HG02852 (cell line): ENCODE measurements around the gene YLPM1.

Source experiments
- ATAC-seq: cut with Tn5 transposase; IDR thresholded peaks from one replicate; pipeline ENCODE4 v1.9.1; 2021; ENCODE audit warnings: mild to moderate bottlenecking, moderate library complexity; ENCODE audit not compliant: unreplicated experiment

YLPM1 gene

GRCh38 chr14:74792249-74793039, 29.3 kb downstream of the YLPM1 start:
- ATAC-seq, result no peak

DNA sequence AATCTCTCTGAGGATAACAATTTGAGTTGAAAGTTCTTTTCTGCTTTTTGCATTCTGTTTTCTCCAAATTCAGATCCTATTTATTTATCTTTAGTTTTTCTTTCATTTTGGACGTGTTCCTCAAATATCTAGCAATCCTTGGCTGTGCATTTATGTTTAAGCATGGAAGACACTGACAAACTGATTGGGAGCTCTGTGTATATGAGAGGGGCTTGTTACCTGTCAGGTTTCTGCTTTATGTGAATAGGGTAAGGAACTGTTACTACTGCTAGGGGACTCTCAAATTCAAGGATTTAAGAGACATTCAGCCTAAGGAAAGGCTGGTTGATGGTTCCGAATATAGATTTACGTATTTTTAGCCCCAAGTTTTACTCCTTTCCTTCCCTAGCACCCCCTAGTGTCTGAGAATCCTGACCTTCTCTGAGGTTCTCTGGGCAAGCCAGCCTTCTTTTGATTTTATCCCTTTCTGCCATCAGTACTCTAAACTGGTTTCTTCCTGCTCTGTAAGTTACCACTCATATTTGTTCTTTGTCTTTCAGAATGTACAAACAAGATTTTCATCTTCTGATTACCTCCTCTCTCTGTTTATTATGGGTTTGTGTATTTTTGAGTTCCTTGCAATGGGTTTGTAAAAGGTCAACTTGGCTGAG, 30.5 kb downstream of the YLPM1 start:
- no peak for ATAC-seq

GRCh38 chr14:74794947-74795346, 31.8 kb downstream of the YLPM1 start:
- no peak for ATAC-seq

DNA sequence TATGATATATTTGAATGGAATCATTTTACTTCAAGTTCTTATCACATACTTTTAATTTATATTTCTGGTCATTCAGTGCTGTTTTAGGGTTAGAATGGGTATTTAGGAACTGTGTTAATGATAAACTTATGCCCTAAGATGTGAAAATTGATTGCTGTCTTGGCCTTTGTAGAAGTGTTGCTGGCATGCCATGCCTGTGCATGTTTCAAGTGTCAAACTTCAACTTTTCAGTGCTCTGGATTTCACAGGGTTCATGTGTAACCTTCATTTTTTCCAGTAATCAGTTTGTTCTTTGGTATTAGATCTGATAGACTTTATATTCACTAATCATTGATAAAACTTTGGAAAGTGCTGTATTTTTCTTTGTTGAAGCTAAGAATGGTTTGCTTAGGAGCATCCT, 36.6 kb downstream of the YLPM1 start:
- ATAC-seq, result no peak

DNA sequence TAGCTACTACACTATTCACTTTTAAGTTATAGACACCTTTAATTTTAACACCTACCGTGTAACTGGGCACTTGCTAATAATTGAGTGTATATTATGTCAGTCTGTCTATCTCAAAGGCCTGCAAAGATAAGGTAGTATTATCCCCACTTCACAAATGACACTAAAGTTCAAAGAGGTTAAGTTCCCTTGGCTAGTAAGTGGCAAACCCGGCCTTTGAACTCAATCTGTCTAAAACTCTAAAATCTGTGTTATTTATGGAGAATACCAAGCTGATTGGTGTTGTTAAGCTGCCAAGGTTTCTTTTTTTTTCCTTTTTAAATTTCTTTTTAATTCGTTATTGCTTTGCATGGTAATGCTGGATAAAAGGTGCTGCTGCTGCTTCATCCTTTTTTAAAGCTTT, 37.7 kb downstream of the YLPM1 start:
- no peak for ATAC-seq

GRCh38 chr14:74801396-74801795, 38.3 kb downstream of the YLPM1 start:
- no peak for ATAC-seq

- ATAC-seq, result no peak
Measured at GRCh38 chr14:74804219-74804825, 41.2 kb downstream of the YLPM1 start.

DNA sequence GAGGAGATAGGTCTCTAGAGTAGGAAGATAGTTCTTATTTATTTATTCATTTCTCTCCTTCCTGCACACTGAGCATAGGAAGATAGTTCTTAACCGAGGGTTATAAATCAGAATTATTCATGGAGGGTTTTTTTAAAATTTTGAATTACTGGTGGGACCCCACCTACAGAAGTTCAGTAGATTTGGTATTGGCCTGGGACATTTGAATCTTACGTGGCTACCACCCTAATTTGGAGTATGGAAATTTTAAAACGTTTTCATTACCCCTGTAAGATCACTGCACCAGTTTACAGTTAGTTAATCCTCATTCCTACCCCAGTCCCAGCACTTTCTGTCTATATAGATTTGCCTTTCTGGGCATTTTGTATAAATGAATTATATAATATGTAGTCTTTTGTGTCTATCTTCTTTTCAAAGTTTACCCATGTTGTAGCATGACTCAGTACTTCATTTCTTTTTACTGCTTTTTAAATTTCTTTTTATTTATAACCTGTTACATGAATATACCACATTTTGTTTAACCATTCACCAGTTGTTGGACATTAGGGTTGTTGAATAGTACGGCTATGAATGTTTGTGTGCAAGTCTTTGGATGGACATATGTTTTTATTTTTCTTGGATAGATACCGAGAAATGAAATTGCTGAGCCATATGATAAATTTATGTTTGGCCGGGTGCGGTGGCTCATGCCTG, 44.9 kb downstream of the YLPM1 start:
- ATAC-seq, result no peak

DNA sequence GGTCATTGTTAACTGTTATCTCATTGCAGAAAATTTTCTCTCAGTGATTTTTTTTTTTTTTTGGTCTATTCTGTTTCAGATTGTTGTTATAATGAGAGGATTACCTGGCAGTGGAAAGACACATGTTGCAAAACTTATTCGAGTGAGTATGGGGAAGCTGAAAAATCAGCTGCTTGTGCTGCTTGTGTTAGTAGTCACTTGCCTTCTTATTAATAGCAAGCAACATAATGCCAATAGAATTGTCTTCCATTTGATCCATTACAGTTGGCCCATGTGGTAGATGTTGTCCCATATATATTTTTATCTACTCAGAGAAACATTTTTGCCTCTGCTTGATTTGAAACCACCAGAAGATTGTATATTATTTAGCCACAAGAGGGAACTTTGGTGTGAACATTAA, 53.0 kb downstream of the YLPM1 start:
- ATAC-seq, result no peak

DNA sequence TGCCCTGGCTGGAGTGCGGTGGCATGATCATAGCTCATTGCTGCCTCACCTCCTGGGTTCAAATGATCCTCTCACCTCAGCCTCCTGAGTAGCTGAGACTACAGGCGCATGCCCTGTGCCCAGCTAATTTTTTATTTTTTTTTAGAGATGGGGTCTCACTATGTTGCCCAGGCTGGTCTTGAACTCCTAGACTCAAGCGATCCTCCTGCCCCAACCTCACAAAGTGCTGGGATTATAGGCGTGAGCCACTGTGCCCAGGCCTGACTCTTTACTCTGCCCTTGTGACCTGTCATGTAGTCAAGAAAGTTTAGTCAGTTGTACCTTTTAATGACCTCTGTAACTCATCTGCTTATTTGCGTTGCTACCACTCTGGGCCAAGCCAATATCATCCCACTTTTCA, 57.2 kb downstream of the YLPM1 start:
- no peak for ATAC-seq

- ATAC-seq, result no peak
Measured at GRCh38 chr14:74821267-74821915, 58.3 kb downstream of the YLPM1 start.

DNA sequence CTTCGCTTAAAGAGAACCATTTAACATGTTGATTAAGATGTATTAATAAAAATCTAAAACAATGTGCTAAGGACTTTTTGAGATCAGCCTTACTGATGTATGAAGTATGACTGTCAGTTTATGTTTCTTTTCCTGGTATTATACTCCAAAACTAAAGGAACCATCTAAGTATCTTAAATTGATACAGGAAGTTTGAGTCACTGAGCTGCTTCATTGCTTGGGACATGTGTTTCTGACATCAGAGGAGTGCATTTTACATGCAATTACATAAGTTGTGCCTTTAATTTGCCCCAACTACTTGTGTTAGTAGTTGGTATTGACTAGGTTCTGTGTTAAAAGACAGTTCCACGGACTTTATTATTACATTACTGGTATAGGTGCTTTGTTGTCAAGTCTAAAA, 61.9 kb downstream of the YLPM1 start:
- no peak for ATAC-seq

DNA sequence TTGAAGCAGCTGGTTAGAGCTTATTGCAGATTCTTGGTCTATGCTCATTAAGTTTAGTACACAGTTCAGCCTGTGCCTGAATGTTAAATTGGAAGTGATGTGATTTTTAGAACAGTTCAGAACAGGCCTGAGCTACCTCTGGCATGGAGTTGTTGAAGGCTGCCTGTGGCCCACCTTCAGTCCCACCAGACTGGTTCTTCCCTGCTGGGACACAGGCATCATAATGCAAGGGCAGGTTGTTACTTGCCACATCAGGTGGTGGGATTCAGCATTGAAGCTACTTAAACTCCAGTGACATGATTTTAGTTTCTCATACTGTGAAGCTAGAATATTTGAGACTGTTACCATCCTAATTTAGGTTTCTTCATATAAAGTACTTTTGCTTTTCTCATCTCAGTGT, 63.5 kb downstream of the YLPM1 start:
- ATAC-seq, result no peak

DNA sequence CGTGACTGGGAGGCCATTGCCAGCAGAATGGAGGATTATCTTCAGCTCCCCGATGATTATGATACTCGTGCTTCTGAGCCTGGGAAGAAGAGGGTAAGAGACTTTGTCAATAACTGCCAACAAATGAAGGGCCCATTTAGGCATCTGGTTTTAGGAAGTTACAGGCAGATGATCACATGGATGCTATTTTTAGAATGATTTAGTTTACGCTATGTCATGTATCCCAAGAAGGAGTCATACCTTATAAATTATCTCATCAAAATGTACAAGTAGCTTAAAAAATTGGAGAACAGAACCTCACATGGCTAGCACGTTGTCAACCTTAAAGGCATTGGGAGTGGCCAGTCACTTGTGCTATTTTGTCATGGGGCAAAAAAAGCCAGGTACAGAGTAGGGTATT, 66.1 kb downstream of the YLPM1 start:
- no peak for ATAC-seq

DNA sequence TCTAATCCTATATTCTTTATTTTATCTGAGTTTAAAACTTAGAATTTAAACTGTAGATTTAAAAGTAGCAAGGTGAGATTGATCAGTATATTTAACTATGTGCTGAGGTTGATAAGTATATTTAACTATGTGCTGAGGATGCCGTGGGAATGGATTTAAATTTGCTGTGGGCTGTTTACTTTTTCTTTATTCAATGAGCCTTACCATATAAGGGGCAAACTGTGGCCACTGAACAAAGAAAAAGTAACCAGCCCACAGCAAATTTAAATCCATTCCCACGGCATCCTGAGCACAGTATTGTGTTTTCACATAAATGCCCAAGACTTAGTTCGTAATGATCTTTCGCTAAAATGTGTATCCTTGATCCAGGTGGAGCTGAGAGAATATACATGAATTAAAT, 69.7 kb downstream of the YLPM1 start:
- no peak for ATAC-seq

DNA sequence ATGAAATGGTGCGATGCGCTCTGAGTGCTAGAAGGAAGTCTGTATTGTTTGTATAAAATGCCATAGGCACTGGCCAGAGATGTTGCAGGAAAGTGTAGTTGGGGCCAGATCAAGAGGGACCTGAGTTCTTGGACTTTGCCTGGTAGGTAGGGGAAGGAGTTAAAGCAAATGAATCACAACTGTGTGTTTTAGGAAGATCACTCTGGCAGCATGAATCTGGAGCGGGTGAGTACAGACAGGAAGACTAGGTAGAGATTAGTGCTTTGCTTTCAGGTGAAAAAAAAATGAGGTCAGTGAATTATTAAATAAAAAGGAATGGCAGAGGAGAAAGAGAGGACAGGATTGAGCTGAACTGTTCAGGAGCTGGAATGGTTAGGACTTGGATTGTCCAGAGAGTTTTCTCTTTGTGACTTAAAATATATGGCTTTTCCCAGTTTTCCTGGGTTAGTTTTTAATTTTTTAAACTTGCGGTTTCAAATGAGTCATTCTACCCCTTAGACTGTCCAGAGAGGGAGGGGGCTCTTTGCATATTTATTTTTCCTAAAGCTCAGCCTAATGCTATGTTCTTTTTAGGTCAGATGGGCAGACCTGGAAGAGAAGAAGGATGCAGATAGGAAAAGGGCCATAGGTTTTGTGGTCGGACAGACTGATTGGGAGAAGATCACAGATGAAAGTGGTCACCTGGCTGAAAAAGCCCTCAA, 71.7 kb downstream of the YLPM1 start:
- ATAC-seq, result no peak

- no peak for ATAC-seq
Measured at GRCh38 chr14:74835645-74836250, 72.6 kb downstream of the YLPM1 start.

- ATAC-seq, result no peak
Measured at GRCh38 chr14:74836251-74836960, 73.3 kb downstream of the YLPM1 start.

DNA sequence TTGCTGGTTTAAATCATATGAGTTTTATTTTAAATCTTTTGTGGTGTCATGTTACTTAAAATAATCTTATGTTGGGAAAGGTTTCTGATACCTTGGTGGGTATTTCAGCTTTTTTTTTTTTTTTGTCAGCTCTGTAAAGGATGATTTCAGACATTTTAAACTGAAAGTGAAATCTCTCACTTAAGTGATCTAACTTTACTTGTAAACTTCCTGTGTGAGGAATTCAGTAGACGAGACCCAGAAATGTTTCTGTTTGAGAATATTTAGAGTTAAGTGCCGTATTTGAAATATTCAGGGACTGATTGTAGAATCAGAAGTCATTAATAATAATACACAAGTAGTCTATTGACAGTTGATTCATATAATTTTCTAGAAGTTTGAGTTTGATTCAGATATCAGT, 75.0 kb downstream of the YLPM1 start:
- no peak for ATAC-seq
